Activated T-cell treated with anti-CD3 and anti-CD28 coated beads, Interleukin-2, amount 50 U/mL, for 1 hour (primary cell): ENCODE data around the gene WSCD2.

Experiments
- DNase-seq: peaks from one replicate; pipeline ENCODE4 v3.0.0-alpha.2; 2020

The WSCD2 gene

DNA sequence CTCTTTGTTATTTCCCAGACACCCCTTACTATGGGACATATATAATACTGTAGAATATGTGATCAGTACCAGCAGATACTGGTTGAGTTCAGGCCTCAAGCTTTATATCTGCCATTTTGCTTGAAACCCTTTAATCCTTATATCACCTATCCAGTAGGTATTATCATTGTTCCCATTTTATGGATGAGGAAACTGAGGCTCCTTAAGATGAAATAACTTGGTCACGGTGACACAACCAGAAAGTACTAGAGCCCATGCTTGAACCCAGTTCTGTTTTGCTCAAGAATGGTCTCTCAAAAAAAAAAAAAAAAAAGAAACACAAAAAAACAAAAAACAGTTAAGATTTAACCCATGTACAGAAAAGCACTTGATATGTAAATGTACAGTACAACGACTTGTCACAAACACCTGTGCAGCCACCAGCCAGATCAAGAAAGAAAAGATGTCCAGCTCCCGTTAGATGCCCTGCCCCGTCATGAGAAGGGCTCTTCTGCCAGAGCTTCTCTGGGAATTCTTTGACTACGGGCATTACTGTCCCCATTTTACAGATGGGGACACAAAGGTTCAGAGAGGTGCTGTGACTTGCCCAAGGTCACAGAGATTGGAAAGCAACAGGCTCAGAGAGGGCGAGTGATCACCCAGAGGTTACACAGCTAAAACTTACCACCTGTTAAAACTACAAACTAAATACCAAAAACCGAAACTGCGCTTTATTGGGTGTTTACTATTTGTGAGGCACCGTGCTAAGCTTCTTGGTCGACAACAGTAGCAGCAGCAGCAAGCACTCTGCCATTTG lies 669 bp upstream of the WSCD2 start:
- DNase-seq = no peak

GRCh38 chr12:108131035-108131434 lies 1.9 kb downstream of the WSCD2 start:
- DNase-seq = no peak

DNA sequence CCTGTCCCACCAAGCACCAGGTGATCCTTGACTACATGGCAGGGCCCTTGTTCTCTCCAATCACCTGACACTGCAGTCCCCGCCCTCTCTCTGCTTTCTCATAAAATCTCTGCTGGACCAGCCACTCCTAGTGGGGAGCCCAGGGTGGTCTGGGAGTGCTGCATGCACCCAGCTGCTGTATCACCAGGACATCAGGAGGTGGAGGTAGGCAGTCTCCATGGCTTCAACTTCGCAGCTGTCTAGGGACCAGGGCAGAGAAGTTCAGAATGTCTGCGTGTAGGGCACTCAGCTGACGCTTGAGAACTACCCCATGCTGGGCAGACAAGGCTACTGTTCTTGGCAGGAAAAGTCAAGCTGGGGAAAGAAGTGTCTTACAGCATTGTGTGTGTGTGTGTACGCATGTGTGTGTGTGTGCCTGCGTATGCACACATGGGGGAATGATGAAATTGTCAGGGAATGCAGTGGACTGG lies 2.6 kb downstream of the WSCD2 start:
- DNase-seq = no peak

- DNase-seq = no peak
These were observed 4.4 kb downstream of the WSCD2 start for GRCh38 chr12:108133482-108133881.

DNA sequence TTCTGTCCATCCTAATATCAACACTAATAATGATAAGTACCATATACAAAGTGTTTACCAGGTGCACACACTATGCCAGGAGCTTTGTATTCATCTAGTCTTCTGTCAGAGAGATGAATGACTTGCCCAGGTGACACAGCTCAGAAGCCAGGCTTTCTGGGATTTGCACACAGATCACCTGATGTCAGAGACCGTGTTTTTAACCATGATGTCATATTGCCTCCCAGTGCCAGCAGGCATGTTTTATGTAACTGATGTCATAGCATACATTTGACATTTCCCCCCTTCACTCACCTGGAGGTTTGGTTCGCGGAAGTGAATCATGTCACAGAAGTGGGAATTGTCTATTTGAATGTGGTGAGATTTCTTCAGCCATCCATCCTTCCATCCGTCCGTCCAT lies 5.7 kb downstream of the WSCD2 start:
- no peak for DNase-seq

- no peak for DNase-seq
These were observed 6.5 kb downstream of the WSCD2 start for GRCh38 chr12:108135627-108136026.

- no peak for DNase-seq
These were observed 7.6 kb downstream of the WSCD2 start for GRCh38 chr12:108136697-108137096.

DNA sequence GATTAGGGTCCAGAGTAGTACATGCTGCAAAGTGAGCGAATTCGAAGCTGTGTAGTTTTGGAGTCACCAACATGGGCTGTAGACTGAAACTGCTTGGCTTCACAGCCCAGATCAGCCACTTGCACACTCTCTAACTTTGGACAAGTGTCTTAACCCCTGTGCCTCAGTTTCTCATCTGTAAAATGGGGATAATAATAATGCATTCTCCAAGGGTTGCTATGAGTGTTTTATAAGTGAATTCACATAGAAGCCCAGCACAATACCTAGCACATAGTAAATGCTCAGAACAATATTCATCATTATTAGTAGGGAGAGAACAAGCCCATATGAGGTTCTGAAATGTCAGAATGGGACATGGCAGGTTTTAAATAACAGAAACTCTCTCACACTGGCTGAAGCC lies 10.4 kb downstream of the WSCD2 start:
- no peak for DNase-seq

- no peak for DNase-seq
These were observed 11.4 kb downstream of the WSCD2 start for GRCh38 chr12:108140501-108140900.

DNA sequence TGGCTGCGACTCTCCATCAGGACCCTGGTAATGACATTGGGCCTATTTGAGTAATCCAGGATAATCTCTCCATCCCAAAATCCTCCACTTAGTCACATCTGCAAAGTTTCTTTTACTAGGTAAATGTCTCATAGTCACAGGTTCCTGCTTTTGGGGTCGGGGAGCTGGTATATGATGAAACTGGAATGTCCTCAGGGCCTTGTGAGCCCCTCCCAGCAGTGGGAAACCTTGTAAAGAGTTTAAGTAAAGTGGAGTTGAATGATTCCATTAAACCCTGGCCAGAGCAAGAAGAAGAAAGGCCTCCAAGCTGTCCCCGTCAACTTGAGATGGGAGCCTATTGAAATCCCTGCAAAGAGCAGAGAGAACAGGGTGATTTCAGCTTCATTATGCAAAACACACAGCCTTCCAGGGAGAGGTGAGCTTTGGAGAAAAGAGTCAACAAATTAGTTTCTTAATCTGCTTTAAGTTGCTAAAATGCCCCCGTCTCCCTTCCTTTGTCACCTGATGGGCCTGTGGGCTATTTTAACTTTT lies 12.6 kb downstream of the WSCD2 start:
- no peak for DNase-seq

GRCh38 chr12:108143144-108143543 lies 14.1 kb downstream of the WSCD2 start:
- DNase-seq = no peak

- no peak for DNase-seq
These were observed 15.0 kb downstream of the WSCD2 start for GRCh38 chr12:108144080-108144479.

GRCh38 chr12:108145011-108145410 lies 15.9 kb downstream of the WSCD2 start:
- DNase-seq = no peak

- DNase-seq = no peak
These were observed 17.2 kb downstream of the WSCD2 start for GRCh38 chr12:108146035-108146893.

DNA sequence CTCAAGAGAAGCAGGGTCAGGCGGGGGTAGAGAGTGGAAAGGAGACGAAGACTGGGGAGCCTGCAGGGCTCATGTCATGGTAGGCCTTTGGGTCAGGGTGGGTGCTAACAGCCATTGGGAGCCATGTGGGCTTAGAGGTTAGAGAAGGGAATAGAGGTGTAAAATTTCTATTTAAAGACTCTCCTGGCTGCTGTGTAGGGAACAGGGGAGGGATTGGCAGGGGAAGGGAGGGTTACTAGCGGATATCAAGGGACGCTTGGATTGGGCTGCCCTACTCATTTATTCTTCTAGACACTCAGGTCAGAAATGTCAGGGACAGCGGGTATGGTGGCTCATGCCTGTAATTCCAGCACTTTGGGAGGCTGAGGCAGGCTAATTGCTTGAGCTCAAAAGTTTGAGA lies 18.2 kb downstream of the WSCD2 start:
- DNase-seq = no peak

GRCh38 chr12:108148521-108149074 lies 19.5 kb downstream of the WSCD2 start:
- DNase-seq = no peak

- DNase-seq = no peak
These were observed 21.3 kb downstream of the WSCD2 start for GRCh38 chr12:108150436-108150835.

DNA sequence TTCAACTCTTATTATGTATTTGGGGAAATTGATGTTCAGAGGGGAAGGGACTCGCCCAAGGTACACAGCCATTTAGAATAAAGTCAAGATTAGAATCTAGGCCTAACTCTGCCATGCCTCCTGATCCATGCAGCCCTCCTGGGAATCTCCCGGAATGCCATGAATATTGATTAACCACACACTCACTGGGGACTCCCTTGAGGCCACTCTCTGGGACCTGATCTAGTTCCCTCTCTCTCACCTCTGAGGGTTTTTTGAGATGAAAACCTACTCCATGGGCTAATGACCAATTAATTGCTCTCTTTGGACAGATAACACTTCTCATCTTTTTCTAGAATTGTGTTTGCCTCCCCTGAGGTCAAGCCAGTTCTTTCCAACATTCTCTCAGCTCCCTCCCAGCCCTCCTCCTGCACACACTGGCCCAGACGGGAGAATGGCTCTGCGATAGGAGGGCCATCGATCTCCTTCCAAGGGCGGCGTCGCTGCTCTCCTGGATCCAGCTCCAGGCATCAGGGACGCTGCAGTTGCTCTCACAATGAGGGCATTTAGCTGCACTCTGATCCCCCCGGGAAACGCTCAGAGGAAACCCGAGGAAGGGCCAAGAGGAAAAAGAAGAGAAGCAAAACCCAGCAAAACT lies 22.6 kb downstream of the WSCD2 start:
- no peak for DNase-seq

DNA sequence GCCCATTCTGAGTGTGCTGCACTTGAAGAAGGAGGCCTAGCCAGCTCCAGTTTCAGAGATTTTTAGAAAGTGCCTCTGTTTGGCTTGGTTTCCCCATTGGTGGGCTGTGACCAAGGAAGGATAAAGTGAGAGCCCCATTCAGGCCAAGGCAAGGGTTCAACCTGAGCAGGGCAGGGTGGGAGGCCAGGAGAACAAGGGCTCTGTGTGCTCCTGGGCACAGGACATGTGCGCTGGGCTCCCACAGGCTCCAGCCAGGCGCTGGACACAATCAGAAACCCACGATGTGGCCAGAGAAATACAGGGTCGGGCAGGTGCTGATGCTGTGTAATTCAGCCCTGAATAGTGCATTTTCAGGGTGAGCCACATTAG lies 23.1 kb downstream of the WSCD2 start:
- no peak for DNase-seq

DNA sequence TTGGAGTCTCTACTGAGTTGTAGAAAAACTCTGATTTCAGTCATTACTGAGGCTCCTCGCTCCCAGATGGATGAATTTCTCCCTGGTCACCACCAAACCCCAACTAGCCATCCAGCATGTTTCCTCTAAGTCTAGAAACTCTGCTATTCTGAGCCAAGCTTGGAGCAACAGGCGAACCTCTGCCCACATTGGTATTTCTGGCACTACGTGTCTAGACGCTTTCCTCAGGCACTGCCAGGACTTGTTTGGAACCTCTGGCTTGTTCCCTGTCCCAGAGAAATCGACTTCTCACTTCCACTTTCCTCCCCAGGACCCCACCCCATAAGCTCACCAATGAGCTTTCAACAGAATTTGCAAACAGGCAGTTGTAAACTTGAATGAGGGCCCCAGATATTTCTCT lies 27.6 kb downstream of the WSCD2 start:
- DNase-seq = no peak

DNA sequence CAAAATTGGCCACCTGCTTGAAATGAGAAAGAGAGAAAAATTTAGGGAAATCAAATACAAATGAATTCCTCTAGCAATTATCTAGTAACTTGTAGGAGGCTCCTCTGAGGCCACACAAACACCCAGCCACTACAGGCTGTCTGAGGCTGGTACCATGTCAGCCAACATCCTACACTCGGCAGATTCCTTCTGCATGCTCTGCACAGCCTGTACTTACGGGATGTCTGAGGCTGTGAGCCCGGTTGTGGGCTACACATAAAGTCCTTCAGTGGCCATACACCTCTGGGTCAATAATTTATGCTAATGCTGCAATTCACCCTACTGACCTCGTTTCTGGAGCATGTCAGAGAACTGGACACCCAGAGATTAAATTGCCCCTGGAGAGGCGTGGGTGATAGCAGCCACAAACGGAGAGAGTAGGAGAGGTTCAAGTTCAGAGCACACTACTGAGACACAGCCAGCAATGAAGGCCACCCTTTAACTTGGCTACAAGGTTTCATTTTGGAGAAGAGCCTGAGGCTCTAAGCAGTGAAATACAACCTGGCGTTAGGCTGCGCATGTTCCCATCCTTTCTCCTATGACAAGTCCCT lies 28.9 kb downstream of the WSCD2 start:
- DNase-seq = no peak

DNA sequence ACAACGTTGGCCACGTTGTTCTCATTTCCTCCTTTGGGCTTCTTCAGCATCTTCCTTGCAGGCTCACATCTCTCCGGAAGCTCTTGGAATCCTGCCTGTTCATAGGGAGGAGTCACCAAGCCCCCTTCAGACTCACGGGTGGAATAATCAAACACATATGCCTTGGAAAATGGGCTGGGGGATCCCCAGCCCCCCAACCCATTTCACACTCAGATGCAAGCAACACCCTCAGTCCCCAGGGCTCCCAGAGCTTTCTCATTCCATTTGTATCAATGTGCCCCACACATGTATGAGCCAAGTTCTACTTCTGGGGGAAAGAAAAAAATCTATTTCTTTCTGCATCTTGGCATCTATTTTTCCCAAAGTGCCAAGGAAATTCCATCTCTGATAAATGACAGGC lies 33.1 kb downstream of the WSCD2 start:
- no peak for DNase-seq

- no peak for DNase-seq
These were observed 37.4 kb downstream of the WSCD2 start for GRCh38 chr12:108166505-108166904.
